Amygdala (tissue), 56 donors: Measurements from ENCODE around the gene BBS4.

Source experiments
- DNase-seq, 56 donors: peaks; one replicate each; lab custom pipeline; 2025; lab: John Stamatoyannopoulos, UW

The BBS4 gene

GRCh38 chr15:72754096-72754495, 68.1 kb downstream of the BBS4 start:
- DNase-seq, result peak in 9 of 56 donors; percentile 5 to 26 (median 12)

- no peak for DNase-seq
These were observed 72.2 kb downstream of the BBS4 start for GRCh38 chr15:72758182-72758581.

- no peak for DNase-seq
These were observed 74.7 kb downstream of the BBS4 start for GRCh38 chr15:72760590-72761260.

GRCh38 chr15:72764656-72765055, 78.6 kb downstream of the BBS4 start:
- no peak for DNase-seq

GRCh38 chr15:72766025-72766424, 80.0 kb downstream of the BBS4 start:
- DNase-seq, result no peak

- DNase-seq, result no peak
These were observed 80.8 kb downstream of the BBS4 start for GRCh38 chr15:72766780-72767179.

- no peak for DNase-seq
These were observed 84.8 kb downstream of the BBS4 start for GRCh38 chr15:72770673-72771328.

GRCh38 chr15:72771329-72771725, 85.3 kb downstream of the BBS4 start:
- DNase-seq, result no peak

GRCh38 chr15:72774696-72775383, 88.8 kb downstream of the BBS4 start:
- DNase-seq, result no peak

GRCh38 chr15:72778796-72779195, 92.8 kb downstream of the BBS4 start:
- DNase-seq, result no peak

- no peak for DNase-seq
These were observed 95.6 kb downstream of the BBS4 start for GRCh38 chr15:72781631-72782030.

- no peak for DNase-seq
These were observed 96.4 kb downstream of the BBS4 start for GRCh38 chr15:72782274-72783003.

- DNase-seq, result peak in 13 of 56 donors; percentile 45 to 79 (median 65)
These were observed 97.1 kb downstream of the BBS4 start for GRCh38 chr15:72783004-72783639.

GRCh38 chr15:72783640-72784455, 97.8 kb downstream of the BBS4 start, which contains the start of gene ADPGK:
Gene ADPGK, minus strand, starts transcription at chr15:72783758. Its CDS starts 67 bp downstream, at chr15:72783691.
- peak; percentile 53 to 95 (median 85) for DNase-seq

- DNase-seq, result peak in 2 of 56 donors; percentile 36 to 69
These were observed 98.5 kb downstream of the BBS4 start for GRCh38 chr15:72784456-72784876.

- DNase-seq, result peak in 27 of 56 donors; percentile 11 to 57 (median 33)
These were observed 99.4 kb downstream of the BBS4 start for GRCh38 chr15:72785432-72785831.

- DNase-seq, result peak in 1 of 56 donors; percentile 13
These were observed 99.8 kb downstream of the BBS4 start for GRCh38 chr15:72785841-72786240.

- peak in 11 of 56 donors; percentile 4 to 35 (median 20) for DNase-seq
These were observed 100.2 kb downstream of the BBS4 start for GRCh38 chr15:72786242-72786641.

- peak in 5 of 56 donors; percentile 5 to 36 (median 14) for DNase-seq
These were observed 100.8 kb downstream of the BBS4 start for GRCh38 chr15:72786676-72787345.
